ENCODE data around the gene RC3H2. TPM values are rescaled to one million over a fixed set of nuclear protein-coding genes. Genes with fewer than 3 reads are reported as not detected.
"Not testable (repeated sequence)": the region's sequence is repeated elsewhere in the genome, so short reads cannot be mapped to it uniquely, and the experiment has no call there.

RC3H2 gene
- total RNA-seq, 1 donor from 2014 or later: 39.7 TPM

- Mint-ChIP-seq H3K27ac (no peak overlapping the region), H3K36me3 (ENCODE audit: low read depth) (peaks cover 41% of the 10 kb centered on the region), H3K4me3 (no peak overlapping the region), H3K9me3 (no peaks in the 10 kb centered on the region), H3K27me3 (no peaks in the 10 kb centered on the region), H3K4me1 (peaks cover 30% of the 10 kb centered on the region)
- no peak for DNase-seq
- intact Hi-C loops (cut with micrococcal nuclease): no loop called here
These were observed 84.7 kb downstream of the RC3H2 start for GRCh38 chr9:122820490-122820845.

GRCh38 chr9:122819791-122820489 lies 85.2 kb downstream of the RC3H2 start:
- Mint-ChIP-seq H3K36me3 (ENCODE audit: low read depth) (peaks cover 41% of the 10 kb centered on the region), H3K4me1 (peaks cover 31% of the 10 kb centered on the region), H3K27me3 (no peaks in the 10 kb centered on the region), H3K27ac (no peak overlapping the region), H3K9me3 (no peaks in the 10 kb centered on the region), H3K4me3 (no peak overlapping the region)
- no peak for DNase-seq
- intact Hi-C loops (cut with micrococcal nuclease): loop anchor here (10.0 kb wide), 1 partner anchor 325 kb away; no protein-coding TSS in a partner anchor

GRCh38 chr9:122819326-122819725 lies 85.8 kb downstream of the RC3H2 start:
- no peaks in the 10 kb centered on the region for H3K9me3 Mint-ChIP-seq
- H3K27me3 Mint-ChIP-seq: no peaks in the 10 kb centered on the region
- DNase-seq: no peak
- peaks cover 40% of the 10 kb centered on the region for H3K36me3 Mint-ChIP-seq (ENCODE audit: low read depth)
- H3K4me1 Mint-ChIP-seq: peaks cover 27% of the 10 kb centered on the region
- H3K4me3 Mint-ChIP-seq: no peak overlapping the region
- no peak overlapping the region for H3K27ac Mint-ChIP-seq
- intact Hi-C loops (cut with micrococcal nuclease): loop anchor here (10.0 kb wide), 1 partner anchor 325 kb away; no protein-coding TSS in a partner anchor

GRCh38 chr9:122816163-122816867 lies 88.8 kb downstream of the RC3H2 start:
- Mint-ChIP-seq H3K36me3 (ENCODE audit: low read depth) (peaks cover 26% of the 10 kb centered on the region), H3K4me3 (peak overlapping the region; percentile 75), H3K27me3 (no peaks in the 10 kb centered on the region), H3K9me3 (no peaks in the 10 kb centered on the region), H3K4me1 (peaks cover 25% of the 10 kb centered on the region), H3K27ac (peak overlapping the region; percentile 81)
- DNase-seq: peak; percentile 83
- intact Hi-C loops (cut with micrococcal nuclease): loop anchor here (10.0 kb wide), 1 partner anchor 322 kb away; no protein-coding TSS in a partner anchor

- Mint-ChIP-seq H3K4me1 (peaks cover 23% of the 10 kb centered on the region), H3K27ac (no peak overlapping the region), H3K4me3 (no peak overlapping the region)
These were observed 89.6 kb downstream of the RC3H2 start for GRCh38 chr9:122815544-122815943.

GRCh38 chr9:122814545-122814944 lies 90.6 kb downstream of the RC3H2 start:
- DNase-seq: no peak
- Mint-ChIP-seq H3K27ac (no peak overlapping the region), H3K4me3 (no peak overlapping the region), H3K36me3 (ENCODE audit: low read depth) (peaks cover 15% of the 10 kb centered on the region), H3K9me3 (no peaks in the 10 kb centered on the region), H3K4me1 (peaks cover 15% of the 10 kb centered on the region), H3K27me3 (no peaks in the 10 kb centered on the region)
- intact Hi-C loops (cut with micrococcal nuclease): loop anchor here (5.0 to 10.0 kb wide), 2 partner anchors 320 to 462 kb away; no protein-coding TSS in a partner anchor

More at GRCh38 chr9:122815544-122815943, 89.6 kb downstream of the RC3H2 start:
- no peak for DNase-seq
- Mint-ChIP-seq H3K9me3 (no peaks in the 10 kb centered on the region), H3K36me3 (ENCODE audit: low read depth) (peaks cover 23% of the 10 kb centered on the region), H3K27me3 (no peaks in the 10 kb centered on the region)
- intact Hi-C loops (cut with micrococcal nuclease): loop anchor here (10.0 kb wide), 1 partner anchor 321 kb away; no protein-coding TSS in a partner anchor

- H3K9me3 Mint-ChIP-seq: no peaks in the 10 kb centered on the region
- intact Hi-C loops (cut with micrococcal nuclease): loop anchor here (5.0 to 10.0 kb wide), 2 partner anchors 318 to 460 kb away; no protein-coding TSS in a partner anchor
- H3K4me3 Mint-ChIP-seq: no peak overlapping the region
- peaks cover 24% of the 10 kb centered on the region for H3K4me1 Mint-ChIP-seq
- no peak for DNase-seq
- H3K36me3 Mint-ChIP-seq (ENCODE audit: low read depth): peaks cover 9% of the 10 kb centered on the region
- H3K27ac Mint-ChIP-seq: no peak overlapping the region
- no peaks in the 10 kb centered on the region for H3K27me3 Mint-ChIP-seq
These were observed 92.4 kb downstream of the RC3H2 start for GRCh38 chr9:122812736-122813135.

GRCh38 chr9:122810306-122810946 lies 94.7 kb downstream of the RC3H2 start:
- peak; percentile 91 for DNase-seq
- Mint-ChIP-seq H3K27ac (no peak overlapping the region), H3K27me3 (no peaks in the 10 kb centered on the region), H3K9me3 (peaks cover 8% of the 10 kb centered on the region), H3K4me3 (no peak overlapping the region), H3K36me3 (ENCODE audit: low read depth) (peaks cover 8% of the 10 kb centered on the region), H3K4me1 (peaks cover 23% of the 10 kb centered on the region)
- intact Hi-C loops (cut with micrococcal nuclease): loop anchor here (1.0 to 10.0 kb wide), 5 partner anchors 316 to 712 kb away; no protein-coding TSS in a partner anchor

- intact Hi-C loops (cut with micrococcal nuclease): loop anchor here (5.0 kb wide), 1 partner anchor 1352 kb away; no protein-coding TSS in a partner anchor
- H3K4me3 Mint-ChIP-seq; H3K27me3 Mint-ChIP-seq; H3K27ac Mint-ChIP-seq; DNase-seq; H3K9me3 Mint-ChIP-seq; H3K36me3 Mint-ChIP-seq (ENCODE audit: low read depth): not testable (repeated sequence)
- H3K4me1 Mint-ChIP-seq: peaks cover 22% of the 10 kb centered on the region
These were observed 95.9 kb downstream of the RC3H2 start for GRCh38 chr9:122809261-122809660.

- Mint-ChIP-seq H3K27ac (peak overlapping the region; percentile 12), H3K27me3 (peaks cover 3% of the 10 kb centered on the region), H3K4me1 (peaks cover 22% of the 10 kb centered on the region), H3K4me3 (no peak overlapping the region), H3K9me3 (peaks cover 8% of the 10 kb centered on the region), H3K36me3 (ENCODE audit: low read depth) (peaks cover 2% of the 10 kb centered on the region)
- peak; percentile 64 for DNase-seq
- intact Hi-C loops (cut with micrococcal nuclease): loop anchor here (5.0 kb wide), 1 partner anchor 1351 kb away; no protein-coding TSS in a partner anchor
These were observed 97.0 kb downstream of the RC3H2 start for GRCh38 chr9:122808141-122808540.

GRCh38 chr9:122807271-122807900 lies 97.8 kb downstream of the RC3H2 start:
- no peak overlapping the region for H3K4me3 Mint-ChIP-seq
- peaks cover 3% of the 10 kb centered on the region for H3K27me3 Mint-ChIP-seq
- peaks cover 2% of the 10 kb centered on the region for H3K36me3 Mint-ChIP-seq (ENCODE audit: low read depth)
- peaks cover 22% of the 10 kb centered on the region for H3K4me1 Mint-ChIP-seq
- peak; percentile 73 for DNase-seq
- intact Hi-C loops (cut with micrococcal nuclease): loop anchor here (1.0 to 5.0 kb wide), 6 partner anchors 39 to 1350 kb away; no protein-coding TSS in a partner anchor
- peak overlapping the region; percentile 49 for H3K27ac Mint-ChIP-seq
- H3K9me3 Mint-ChIP-seq: peaks cover 8% of the 10 kb centered on the region

- DNase-seq: no peak
- Mint-ChIP-seq H3K36me3 (ENCODE audit: low read depth) (peaks cover 2% of the 10 kb centered on the region), H3K27ac (peak overlapping the region; percentile 49), H3K27me3 (peaks cover 3% of the 10 kb centered on the region), H3K4me1 (peaks cover 22% of the 10 kb centered on the region), H3K9me3 (peaks cover 8% of the 10 kb centered on the region), H3K4me3 (no peak overlapping the region)
- intact Hi-C loops (cut with micrococcal nuclease): loop anchor here (1.0 to 5.0 kb wide), 6 partner anchors 40 to 1349 kb away; no protein-coding TSS in a partner anchor
These were observed 98.5 kb downstream of the RC3H2 start for GRCh38 chr9:122806661-122807060.
